RPMI8226 (cell line): ENCODE measurements around the gene RD3L.
"Not testable (repeated sequence)": the region's sequence is repeated elsewhere in the genome, so short reads cannot be mapped to it uniquely, and the experiment has no call there.

Source experiments
- DNase-seq: peaks from one replicate; pipeline ENCODE4 v3.0.0-alpha.2; 2015

Gene RD3L

GRCh38 chr14:103941973-103942736, at the start of gene RD3L:
RD3L (minus strand) TSS chr14:103942529; CDS start chr14:103941695, 834 bp downstream.
- no peak for DNase-seq

GRCh38 chr14:103989964-103990363, 47.6 kb upstream of the RD3L start:
- no peak for DNase-seq

GRCh38 chr14:103989034-103989433, 46.7 kb upstream of the RD3L start:
- DNase-seq: no peak

GRCh38 chr14:103984196-103984595, 41.9 kb upstream of the RD3L start:
- DNase-seq: no peak

- DNase-seq: not testable (repeated sequence)
Measured at GRCh38 chr14:103980623-103981238, 38.4 kb upstream of the RD3L start.

- no peak for DNase-seq
Measured at GRCh38 chr14:103974575-103974974, 32.2 kb upstream of the RD3L start.

GRCh38 chr14:103973354-103973753, 31.0 kb upstream of the RD3L start:
- peak; percentile 4 for DNase-seq

- no peak for DNase-seq
Measured at GRCh38 chr14:103969961-103970360, 27.6 kb upstream of the RD3L start.

GRCh38 chr14:103966631-103967030, 24.3 kb upstream of the RD3L start:
- no peak for DNase-seq

GRCh38 chr14:103961928-103962578, 19.7 kb upstream of the RD3L start:
- DNase-seq: no peak

GRCh38 chr14:103960457-103961055, 18.2 kb upstream of the RD3L start:
- no peak for DNase-seq

GRCh38 chr14:103949131-103949790, 6.9 kb upstream of the RD3L start:
- DNase-seq: no peak

GRCh38 chr14:103948442-103948841, 6.1 kb upstream of the RD3L start:
- DNase-seq: no peak

GRCh38 chr14:103946975-103947374, 4.6 kb upstream of the RD3L start:
- no peak for DNase-seq

- DNase-seq: no peak
Measured at GRCh38 chr14:103943673-103944072, 1.3 kb upstream of the RD3L start.

GRCh38 chr14:103941462-103941861, 867 bp downstream of the RD3L start:
- DNase-seq: no peak

- DNase-seq: no peak
Measured at GRCh38 chr14:103935102-103935501, 7.2 kb downstream of the RD3L start.

- no peak for DNase-seq
Measured at GRCh38 chr14:103932791-103933490, 9.4 kb downstream of the RD3L start.

- DNase-seq: no peak
Measured at GRCh38 chr14:103931422-103931821, 10.9 kb downstream of the RD3L start.

GRCh38 chr14:103930051-103930604, 12.2 kb downstream of the RD3L start:
- DNase-seq: no peak

- no peak for DNase-seq
Measured at GRCh38 chr14:103928011-103928890, 14.1 kb downstream of the RD3L start, which contains the start of gene TDRD9. TDRD9 (plus strand) TSS chr14:103928456; CDS start chr14:103928510, 54 bp downstream.
